HG03520 (cell line): ENCODE results near the gene FIGLA.

ENCODE experiments used
- ATAC-seq: cut with Tn5 transposase; IDR thresholded peaks from one replicate; pipeline ENCODE4 v1.9.1; 2021; ENCODE audit warnings: mild to moderate bottlenecking, moderate library complexity; ENCODE audit not compliant: unreplicated experiment

Gene FIGLA

DNA sequence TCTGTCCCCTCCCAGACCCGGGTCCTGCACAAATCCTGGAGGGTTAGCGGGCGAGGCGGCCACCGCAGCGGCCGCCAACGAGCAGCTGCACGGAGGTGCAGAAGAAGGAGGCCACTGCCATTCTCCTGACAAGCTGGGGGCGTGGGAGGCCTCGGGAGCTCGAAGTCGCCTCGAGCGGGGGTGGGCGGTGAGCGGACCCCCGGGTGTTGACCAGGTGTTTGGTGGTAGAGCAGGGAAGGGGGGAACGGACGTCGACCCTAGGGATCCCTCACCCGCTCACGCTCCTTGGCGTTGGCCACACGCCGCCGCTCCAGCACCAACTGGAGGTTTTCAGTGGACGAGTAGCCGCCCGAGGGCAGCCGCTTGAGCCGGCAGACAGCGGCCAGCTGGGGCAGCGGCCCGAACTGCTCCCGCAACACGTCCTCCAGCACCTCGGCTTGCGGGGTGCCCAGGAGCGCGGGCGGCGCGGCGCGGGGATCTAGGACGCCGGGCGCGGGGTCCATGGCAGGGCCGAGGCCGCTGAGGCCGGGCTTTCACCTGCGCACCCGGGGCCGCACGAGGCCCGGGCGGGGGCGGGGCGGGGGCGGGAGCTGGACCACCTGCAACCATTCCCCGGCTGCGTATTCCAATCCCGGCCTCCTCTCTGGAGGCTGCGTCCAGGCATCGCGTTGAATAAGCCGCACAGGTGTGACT, at the start of gene FIGLA:
FIGLA (minus strand) TSS at position 508 of the 693 bp plus-strand sequence; CDS start at position 503, 5 bp downstream.
- ATAC-seq: no peak

GRCh38 chr2:70837980-70838925, 47.8 kb upstream of the FIGLA start:
- no peak for ATAC-seq

- ATAC-seq: no peak
Measured at GRCh38 chr2:70835643-70836042, 45.2 kb upstream of the FIGLA start, which contains the start of gene CD207. Gene CD207, minus strand, starts transcription at chr2:70835816. Its CDS starts 40 bp downstream, at chr2:70835776.

DNA sequence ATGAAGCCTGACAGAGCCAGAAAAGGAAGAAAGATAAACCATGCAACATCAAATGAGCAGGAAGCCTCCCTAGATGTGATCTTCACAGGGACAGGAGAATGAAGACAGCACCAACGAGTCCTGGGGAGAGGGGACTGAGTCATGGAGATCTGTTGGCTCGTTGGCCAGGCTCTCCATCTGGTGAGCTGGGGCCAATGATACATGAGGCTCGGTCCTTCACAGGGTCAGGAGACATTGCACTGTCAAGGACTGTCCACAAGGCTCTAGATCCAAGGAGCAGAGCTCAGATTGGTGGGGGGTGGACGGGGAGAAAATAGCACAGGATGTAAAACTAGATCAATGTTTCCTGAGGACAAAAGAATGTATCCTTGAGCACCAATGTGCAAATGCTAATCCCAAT, 44.4 kb upstream of the FIGLA start:
- ATAC-seq: no peak

DNA sequence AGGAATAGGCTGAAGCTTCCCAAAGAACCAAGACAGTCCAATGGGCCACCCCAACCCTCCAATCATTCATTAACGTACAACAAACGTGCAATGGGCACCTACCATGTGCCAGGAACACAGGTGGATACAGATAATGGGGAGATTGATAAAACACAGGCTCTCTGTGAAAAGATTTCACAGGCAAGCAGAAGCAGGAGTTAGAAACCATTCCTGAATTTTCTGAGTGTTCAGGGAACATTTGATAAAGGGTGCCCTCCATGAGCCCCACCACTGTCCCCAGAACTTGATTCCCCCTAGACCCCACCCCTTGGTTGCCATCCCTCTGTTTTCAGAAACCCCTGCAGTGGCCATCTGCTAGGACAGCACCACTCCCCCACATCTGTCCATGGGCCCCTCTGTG, 43.7 kb upstream of the FIGLA start:
- no peak for ATAC-seq

- no peak for ATAC-seq
Measured at GRCh38 chr2:70833246-70833645, 42.8 kb upstream of the FIGLA start.

- ATAC-seq: no peak
Measured at GRCh38 chr2:70832386-70832785, 41.9 kb upstream of the FIGLA start.

- no peak for ATAC-seq
Measured at GRCh38 chr2:70831861-70832260, 41.4 kb upstream of the FIGLA start.

DNA sequence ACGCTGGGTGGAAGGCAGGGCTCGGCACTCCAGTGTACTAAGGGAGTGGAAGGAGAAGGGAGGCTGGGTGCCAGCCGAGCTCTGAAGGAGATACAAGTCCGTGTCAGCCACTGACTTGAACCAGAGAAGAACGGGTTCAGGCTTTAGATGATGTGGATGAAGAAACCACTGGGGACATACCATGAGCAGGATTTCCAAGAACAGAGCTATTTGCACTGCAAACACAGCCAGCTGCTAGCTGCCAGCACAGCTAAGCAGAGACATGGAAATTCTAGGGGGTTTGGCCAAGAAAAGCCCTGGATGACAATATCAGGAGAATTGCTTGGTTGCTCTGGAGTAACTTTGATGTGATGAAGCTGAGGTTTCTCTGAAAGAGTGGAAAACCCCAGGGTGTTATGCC, 39.9 kb upstream of the FIGLA start:
- ATAC-seq: no peak

DNA sequence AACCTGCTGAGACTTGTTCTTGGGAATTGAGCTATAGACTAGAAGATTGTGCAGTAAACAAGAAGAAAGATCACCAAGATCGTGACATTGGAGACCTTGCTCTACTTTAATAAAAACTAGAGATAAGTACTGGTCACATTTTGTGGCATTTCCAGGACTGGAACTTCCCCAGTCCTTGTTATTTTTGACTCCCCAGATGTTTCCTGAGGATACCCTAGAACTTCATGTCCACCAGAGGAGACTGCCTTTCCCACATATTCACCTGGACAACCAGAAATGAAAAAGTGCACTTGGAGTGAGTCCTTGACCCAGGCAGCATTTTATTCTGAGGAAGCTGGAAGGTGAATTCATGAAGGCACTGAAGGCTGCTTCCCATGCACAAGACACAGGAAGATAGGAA, 39.5 kb upstream of the FIGLA start:
- no peak for ATAC-seq

- no peak for ATAC-seq
Measured at GRCh38 chr2:70828914-70829824, 38.7 kb upstream of the FIGLA start.

- no peak for ATAC-seq
Measured at GRCh38 chr2:70828115-70828514, 37.7 kb upstream of the FIGLA start.

DNA sequence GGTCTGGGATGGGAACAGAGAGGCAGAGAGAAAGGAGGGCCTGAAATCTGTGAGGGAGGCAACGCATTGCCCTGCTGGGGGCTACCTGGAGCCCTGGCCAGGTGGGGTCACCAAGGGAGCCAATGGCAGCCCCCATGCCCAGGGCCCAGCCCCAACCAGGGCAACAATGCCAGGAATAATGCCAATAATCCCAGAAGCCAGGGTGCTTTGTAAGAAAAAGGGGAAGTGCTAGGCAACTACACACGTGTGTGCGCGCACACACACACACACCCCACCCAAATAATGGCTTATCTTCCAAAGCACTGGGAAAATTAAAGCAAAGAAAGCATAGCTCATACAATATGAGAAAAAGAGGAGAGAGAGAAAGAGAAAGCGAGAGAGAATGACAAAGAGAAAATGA, 36.9 kb upstream of the FIGLA start:
- ATAC-seq: no peak

DNA sequence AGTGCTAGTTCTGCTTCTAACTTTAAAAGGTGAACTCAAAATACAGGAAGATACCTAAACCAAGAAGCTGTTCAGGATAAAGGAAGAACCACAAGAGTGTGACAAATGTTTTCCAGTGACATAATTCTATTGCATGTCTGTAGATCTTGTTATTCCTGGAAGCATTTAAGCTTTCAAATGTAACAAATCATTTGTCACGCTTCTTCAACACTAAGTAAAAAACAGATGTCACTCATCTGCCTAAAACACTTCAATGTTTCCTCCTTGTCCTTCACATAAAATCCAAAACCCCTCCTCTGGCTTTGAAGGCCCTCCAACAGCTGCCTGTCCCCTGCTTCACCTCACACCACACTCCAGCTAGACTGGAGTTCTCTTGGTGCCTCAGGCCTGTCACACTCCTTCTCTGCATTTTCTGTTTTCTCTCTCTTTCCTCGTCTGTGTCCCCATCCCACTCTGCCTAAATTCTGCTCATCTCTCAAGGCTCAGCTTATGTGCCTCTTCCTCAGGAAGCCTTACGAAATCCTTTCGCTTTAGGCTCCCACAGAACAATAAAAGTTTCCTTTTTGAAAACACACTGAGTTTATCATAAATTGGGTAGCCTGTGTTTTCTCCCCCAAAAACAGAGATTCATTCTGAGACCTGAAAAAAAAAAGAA, 36.4 kb upstream of the FIGLA start:
- ATAC-seq: no peak

DNA sequence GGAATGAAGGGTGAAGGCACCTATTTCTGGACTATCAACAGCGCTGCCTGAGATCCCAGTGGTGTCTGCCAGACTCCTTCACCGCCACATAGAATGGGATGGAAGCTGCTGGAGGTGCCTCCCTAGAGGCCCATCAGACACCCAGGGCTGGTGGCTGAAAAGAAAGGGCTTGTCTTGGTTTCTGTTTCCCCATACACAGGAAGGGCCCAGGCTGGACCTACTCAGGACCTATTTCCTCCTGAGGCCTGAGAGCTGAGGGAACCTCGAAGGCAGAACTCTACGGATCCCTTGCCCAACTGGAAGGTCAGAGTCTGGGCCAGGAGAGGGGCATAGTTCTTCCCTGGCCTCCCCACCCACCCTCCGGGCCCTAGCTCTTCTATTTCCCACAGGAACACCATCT, 32.8 kb upstream of the FIGLA start:
- ATAC-seq: no peak

- ATAC-seq: no peak
Measured at GRCh38 chr2:70822843-70823242, 32.4 kb upstream of the FIGLA start.

DNA sequence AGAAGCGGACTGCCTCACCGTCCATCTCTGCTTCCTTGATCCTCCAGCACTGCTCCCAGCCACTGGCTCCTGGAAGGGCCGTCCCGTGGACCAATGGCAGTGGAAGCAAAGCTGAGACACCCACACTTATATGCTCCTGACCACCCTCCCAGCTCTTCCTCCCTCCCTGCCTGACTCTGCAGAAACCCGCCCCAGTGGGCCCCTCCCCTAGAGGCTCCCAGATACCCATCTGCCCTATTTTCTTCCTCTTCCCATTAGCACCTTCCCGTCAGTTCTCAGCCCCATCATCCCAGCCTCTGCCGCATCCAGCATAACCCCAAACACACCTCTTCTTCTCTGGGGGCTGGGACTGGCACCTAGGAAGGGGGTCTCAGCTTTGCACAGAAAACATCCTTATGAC, 30.1 kb upstream of the FIGLA start, which contains the start of gene CLEC4F:
CLEC4F (minus strand) TSS at position 101 of the 400 bp plus-strand sequence; CDS start at position 25, 76 bp downstream.
- no peak for ATAC-seq

DNA sequence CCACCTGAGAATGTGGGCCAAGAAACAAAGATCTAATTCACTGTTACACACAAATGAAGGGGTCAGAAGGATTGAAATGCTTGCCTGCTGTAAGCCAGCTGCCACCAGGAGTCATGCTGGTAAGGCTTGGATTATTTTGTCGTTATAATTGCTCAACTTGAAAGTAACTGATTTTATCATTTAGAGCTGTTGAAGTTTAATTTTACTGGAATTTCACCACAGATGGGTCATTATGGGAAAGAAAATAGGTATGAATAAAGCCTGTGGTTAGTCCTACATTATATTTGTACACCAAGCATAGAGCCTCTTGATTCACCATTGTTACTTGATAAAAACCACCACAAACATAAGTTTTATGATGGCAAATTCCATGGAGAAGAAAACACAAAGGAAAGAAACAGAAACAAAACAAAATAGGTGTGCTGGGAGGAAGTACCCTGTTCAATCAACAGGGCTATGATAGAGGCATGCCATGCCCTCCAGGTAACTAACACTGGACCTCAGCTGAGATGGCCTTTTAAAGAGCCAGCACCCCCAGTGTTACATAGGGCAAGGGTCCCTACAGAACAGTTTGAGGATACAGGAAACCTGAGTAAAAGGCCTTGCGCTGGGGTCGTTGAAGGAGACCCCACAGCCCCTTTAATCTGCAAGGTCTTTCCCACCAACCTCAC, 27.0 kb upstream of the FIGLA start:
- ATAC-seq: no peak

DNA sequence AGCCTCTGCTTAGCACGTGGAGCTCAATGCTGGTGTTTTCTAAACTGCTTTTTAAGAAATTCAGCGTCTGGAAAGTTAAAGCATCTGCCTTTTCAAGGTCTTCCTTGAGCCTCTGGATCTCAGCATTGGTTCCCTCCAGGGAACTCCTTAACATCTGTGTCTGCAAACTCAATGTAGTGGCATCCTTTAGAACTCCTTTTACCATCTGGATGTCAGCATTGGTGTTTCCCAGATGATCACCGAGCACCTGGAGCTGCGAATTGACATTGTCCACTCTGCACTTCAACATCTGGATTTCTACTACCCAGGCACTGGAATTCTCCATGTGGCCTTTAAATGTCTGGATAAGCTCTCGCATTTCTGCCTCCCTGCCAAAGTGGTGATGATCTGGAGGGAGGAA, 26.3 kb upstream of the FIGLA start:
- no peak for ATAC-seq
